T-helper 2 cell treated with Interferon-gamma antibody and Interleukin-4, amounts not matched to agents 5 μg/mL and 100 μg/mL, for 36 hours (primary cell): ENCODE measurements around the gene CREBBP.
A peak's percentile ranks its signal among the peaks of the same experiment; 100 is the strongest.
"Not testable (repeated sequence)": the region's sequence is repeated elsewhere in the genome, so short reads cannot be mapped to it uniquely, and the experiment has no call there.

ENCODE experiments used
- DNase-seq: peaks from one replicate; pipeline ENCODE4 v3.0.0; 2021; ENCODE audit warnings: low spot score
- H3K27ac Mint-ChIP-seq: one replicate; pipeline ENCODE4 v1.8.0; 2021; ENCODE audit warnings: mild to moderate bottlenecking, mixed read lengths
- H3K27me3 Mint-ChIP-seq: one replicate; pipeline ENCODE4 v1.8.0; 2021; ENCODE audit warnings: low read depth, mixed read lengths
- H3K36me3 Mint-ChIP-seq: one replicate; pipeline ENCODE4 v1.8.0; 2021; ENCODE audit warnings: low read depth, mixed read lengths
- H3K4me1 Mint-ChIP-seq: one replicate; pipeline ENCODE4 v1.8.0; 2021; ENCODE audit warnings: low read depth, mixed read lengths
- H3K4me3 Mint-ChIP-seq: one replicate; pipeline ENCODE4 v1.8.0; 2022; ENCODE audit warnings: mild to moderate bottlenecking, moderate library complexity, mixed read lengths
- H3K9me3 Mint-ChIP-seq: one replicate; pipeline ENCODE4 v1.8.0; 2021; ENCODE audit warnings: mixed read lengths

The CREBBP gene

DNA sequence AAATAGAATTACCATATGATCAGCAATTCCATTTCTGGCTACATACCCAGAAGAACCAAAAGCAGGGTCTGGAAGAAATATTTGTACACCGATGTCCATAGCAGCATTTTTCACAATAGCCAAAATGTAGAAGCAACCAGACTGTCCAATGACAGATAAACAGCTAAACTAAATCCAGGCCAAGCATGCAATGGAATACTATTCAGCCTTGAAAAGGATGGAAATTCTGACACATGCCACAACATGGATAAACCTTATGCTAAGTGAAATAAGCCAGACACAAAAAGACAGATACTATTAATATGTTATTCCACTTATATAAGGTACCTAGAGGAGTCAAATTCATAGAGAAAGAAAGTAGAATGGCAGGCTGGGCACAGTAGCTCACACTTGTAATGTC lies 25.9 kb upstream of the CREBBP start:
- H3K9me3 Mint-ChIP-seq, result no peaks in the 10 kb centered on the region
- DNase-seq, result no peak
- H3K4me3 Mint-ChIP-seq, result no peak overlapping the region
- peaks cover 2% of the 10 kb centered on the region for H3K4me1 Mint-ChIP-seq
- no peaks in the 10 kb centered on the region for H3K27me3 Mint-ChIP-seq
- H3K27ac Mint-ChIP-seq, result no peak overlapping the region
- H3K36me3 Mint-ChIP-seq, result no peaks in the 10 kb centered on the region

DNA sequence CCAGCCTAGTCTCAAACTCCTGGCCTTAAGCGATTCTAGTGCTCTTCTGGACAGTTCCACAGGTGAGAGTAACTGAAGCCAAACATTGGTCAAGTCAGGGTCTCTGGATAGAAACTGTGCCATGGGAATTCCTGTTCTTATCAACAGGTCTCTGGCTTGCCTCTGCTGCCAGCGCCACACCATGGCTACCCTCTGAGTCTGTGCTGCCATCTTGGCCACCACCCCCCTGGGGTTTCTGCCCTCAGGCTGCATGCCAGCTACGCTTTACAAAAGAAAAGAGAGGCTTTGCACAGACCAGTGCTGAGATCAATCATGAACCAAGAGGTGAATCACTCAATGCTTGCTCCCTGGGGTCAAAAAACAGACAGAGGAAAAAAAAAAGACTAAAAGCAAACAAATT lies 24.4 kb upstream of the CREBBP start:
- Mint-ChIP-seq H3K9me3 (no peaks in the 10 kb centered on the region), H3K4me3 (no peak overlapping the region), H3K36me3 (no peaks in the 10 kb centered on the region), H3K27me3 (no peaks in the 10 kb centered on the region), H3K27ac (no peak overlapping the region), H3K4me1 (no peaks in the 10 kb centered on the region)
- no peak for DNase-seq

DNA sequence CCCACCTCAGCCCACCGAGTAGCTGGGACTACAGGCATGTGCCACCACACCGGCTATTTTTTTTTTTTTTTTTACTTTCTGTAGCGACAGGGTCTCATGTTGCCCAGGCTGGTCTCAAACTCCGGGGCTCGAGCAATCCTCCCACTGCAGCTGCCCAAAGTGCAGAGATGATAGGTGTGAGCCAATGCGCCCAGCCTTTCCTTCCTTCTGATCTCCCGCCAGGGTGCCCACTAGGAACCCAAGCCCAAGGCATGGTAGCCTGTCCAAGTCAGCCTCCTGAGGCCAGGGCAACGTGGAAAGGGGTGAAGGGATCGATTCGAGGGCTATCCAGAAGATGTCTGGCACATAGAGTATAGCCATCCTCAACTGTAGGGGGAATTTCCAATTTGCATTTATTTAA lies 9.6 kb upstream of the CREBBP start:
- peaks cover 1% of the 10 kb centered on the region for H3K36me3 Mint-ChIP-seq
- H3K27me3 Mint-ChIP-seq, result peaks cover 14% of the 10 kb centered on the region
- H3K4me3 Mint-ChIP-seq, result no peak overlapping the region
- no peak overlapping the region for H3K27ac Mint-ChIP-seq
- peaks cover 6% of the 10 kb centered on the region for H3K9me3 Mint-ChIP-seq
- H3K4me1 Mint-ChIP-seq, result no peaks in the 10 kb centered on the region
- no peak for DNase-seq

DNA sequence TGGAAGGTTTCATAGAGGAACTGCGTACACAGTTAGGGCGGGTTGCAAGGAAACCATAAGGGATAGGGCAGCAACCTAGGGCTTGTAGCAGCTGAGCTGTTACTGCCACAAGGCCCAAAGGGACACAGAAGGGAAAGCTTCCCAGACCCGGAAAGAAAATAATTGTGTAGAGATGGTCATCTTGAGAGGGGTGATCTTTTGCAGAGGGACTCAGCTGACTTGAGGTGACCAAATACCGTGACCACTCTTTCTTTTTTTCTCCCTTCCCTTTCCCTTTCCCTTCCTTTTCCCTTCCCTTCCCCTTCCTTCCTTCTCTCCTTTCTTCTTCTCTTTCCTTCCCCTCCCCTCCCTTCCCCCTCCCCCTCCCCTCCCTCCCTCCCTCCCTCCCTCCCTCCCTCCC lies 8.5 kb upstream of the CREBBP start:
- H3K9me3 Mint-ChIP-seq, result peaks cover 4% of the 10 kb centered on the region
- DNase-seq, result no peak
- H3K4me1 Mint-ChIP-seq, result no peaks in the 10 kb centered on the region
- H3K4me3 Mint-ChIP-seq, result no peak overlapping the region
- no peaks in the 10 kb centered on the region for H3K36me3 Mint-ChIP-seq
- H3K27ac Mint-ChIP-seq, result no peak overlapping the region
- H3K27me3 Mint-ChIP-seq, result peaks cover 12% of the 10 kb centered on the region

DNA sequence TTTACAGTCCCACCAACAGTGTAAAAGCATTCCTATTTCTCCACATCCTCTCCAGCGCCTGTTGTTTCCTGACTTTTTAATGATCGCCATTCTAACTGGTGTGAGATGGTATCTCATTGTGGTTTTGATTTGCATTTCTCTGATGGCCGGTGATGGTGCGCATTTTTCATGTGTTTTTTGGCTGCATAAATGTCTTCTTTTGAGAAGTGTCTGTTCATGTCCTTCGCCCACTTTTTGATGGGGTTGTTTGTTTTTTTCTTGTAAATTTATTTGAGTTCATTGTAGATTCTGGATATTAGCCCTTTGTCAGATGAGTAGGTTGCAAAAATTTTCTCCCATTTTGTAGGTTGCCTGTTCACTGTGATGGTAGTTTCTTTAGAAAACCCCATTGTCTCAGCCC lies 5.5 kb upstream of the CREBBP start:
- H3K27me3 Mint-ChIP-seq, result peaks cover 14% of the 10 kb centered on the region
- not testable (repeated sequence) for H3K4me1 Mint-ChIP-seq, H3K27ac Mint-ChIP-seq, H3K9me3 Mint-ChIP-seq, H3K36me3 Mint-ChIP-seq, DNase-seq, H3K4me3 Mint-ChIP-seq

DNA sequence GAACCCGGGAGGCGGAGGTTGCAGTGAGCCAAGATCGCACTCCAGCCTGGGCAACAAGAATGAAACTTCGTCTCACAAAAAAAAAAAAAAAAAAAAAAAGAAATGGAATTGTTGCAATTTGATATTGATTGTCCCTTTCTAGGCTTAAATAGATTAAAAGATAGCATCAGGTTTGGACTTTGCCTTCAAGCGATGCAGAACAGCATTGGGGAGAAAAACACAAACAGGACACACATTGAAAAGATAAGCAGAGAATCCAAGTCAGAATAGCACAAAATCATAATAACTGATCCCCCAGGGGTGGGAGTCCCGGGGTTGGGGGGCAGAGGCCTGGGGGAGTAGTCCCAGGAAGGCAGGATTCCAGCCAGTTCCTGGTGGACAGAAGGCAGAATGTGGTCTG lies 3.9 kb upstream of the CREBBP start:
- peaks cover 4% of the 10 kb centered on the region for H3K9me3 Mint-ChIP-seq
- peaks cover 12% of the 10 kb centered on the region for H3K27me3 Mint-ChIP-seq
- DNase-seq, result no peak
- no peak overlapping the region for H3K4me3 Mint-ChIP-seq
- no peaks in the 10 kb centered on the region for H3K36me3 Mint-ChIP-seq
- H3K4me1 Mint-ChIP-seq, result peaks cover 3% of the 10 kb centered on the region
- no peak overlapping the region for H3K27ac Mint-ChIP-seq

DNA sequence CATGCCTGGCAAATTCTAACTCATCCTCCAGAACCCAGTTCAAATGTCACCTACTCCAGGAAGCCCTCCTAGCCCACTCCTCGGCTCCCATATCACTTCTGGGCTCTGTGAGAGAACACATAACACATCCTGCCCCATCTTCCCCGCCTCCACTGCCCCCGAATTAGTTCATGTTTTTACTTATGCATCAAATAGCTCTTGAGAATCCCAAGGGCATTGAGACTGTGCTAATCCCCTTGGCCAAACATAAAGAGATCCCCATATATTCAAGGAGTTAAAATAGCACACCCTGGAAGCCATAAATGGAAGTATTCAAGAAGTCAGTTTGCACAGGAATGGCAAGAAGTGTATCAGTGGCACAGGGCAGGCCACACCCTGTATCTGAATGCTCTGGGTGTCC lies 2.0 kb upstream of the CREBBP start:
- Mint-ChIP-seq H3K4me3 (peak overlapping the region; percentile 54), H3K36me3 (peaks cover 15% of the 10 kb centered on the region), H3K27ac (no peak overlapping the region), H3K27me3 (peaks cover 4% of the 10 kb centered on the region), H3K9me3 (peaks cover 4% of the 10 kb centered on the region), H3K4me1 (peaks cover 17% of the 10 kb centered on the region)
- no peak for DNase-seq

DNA sequence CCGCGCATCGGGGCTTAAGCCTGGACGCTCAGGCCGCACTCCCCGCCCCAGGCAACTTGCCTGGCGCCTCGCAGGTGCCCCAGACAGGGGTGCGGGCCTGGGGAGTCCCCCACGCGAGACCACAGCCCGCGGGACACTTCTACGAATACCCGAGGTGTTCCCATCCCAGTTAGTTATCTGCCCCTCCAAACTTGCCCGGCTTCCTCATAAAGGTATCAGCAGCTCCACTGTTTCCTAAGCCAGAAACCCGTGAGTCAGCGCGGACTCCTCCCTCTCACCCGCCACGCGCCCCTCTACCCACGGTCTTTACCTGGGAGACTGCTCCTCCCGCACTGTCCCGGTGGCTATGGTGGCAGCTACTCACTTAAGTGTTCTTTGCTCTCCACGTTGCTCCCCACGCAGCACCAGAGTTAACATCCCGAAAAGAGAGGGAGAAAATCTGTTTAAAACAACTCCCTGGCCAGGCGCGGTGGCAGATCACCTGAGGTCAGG lies 1.0 kb upstream of the CREBBP start:
- peaks cover 22% of the 10 kb centered on the region for H3K36me3 Mint-ChIP-seq
- peak overlapping the region; percentile 54 for H3K4me3 Mint-ChIP-seq
- no peaks in the 10 kb centered on the region for H3K9me3 Mint-ChIP-seq
- H3K27ac Mint-ChIP-seq, result peak overlapping the region; percentile 85
- no peak for DNase-seq
- H3K27me3 Mint-ChIP-seq, result peaks cover 4% of the 10 kb centered on the region
- H3K4me1 Mint-ChIP-seq, result peaks cover 26% of the 10 kb centered on the region

DNA sequence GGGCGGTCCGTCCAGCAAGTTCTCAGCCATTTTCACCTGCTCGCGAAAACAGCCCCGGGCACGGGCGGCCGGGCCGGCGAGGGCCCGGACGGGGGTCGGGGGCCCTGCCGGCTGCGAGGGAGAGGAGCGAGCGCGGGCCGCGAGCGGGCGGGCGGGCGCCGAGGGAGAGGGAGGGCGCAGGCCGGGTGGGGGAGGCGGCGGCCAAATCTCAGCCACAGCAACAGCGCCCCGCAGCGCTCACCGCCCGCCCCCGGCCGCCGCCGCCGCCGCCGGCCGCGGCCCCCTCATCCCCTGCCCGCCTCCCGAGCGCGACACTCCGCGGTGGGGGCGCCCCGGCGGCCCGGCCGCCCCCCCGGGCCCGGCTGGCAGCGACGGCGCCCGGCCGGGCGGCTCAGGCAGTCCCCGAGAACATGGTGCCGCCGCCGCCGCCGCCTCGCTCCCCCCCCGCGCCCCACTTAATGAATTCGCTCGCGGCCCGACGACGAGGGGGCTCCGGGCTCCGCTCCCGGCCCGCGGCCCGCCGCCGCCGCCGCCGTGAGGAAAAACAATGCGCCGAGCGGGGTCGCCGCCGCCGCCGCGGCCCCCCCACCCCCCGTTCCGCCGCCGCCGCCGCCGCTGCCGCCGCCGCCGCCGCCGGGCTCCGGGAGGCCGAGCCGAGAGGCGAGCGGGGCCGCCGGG lies 487 bp downstream of the CREBBP start:
- H3K27ac Mint-ChIP-seq, result peak overlapping the region; percentile 81
- H3K36me3 Mint-ChIP-seq, result peaks cover 24% of the 10 kb centered on the region
- H3K9me3 Mint-ChIP-seq, result no peaks in the 10 kb centered on the region
- DNase-seq, result peak; percentile 70
- H3K27me3 Mint-ChIP-seq, result peaks cover 4% of the 10 kb centered on the region
- H3K4me3 Mint-ChIP-seq, result peak overlapping the region; percentile 83
- peaks cover 33% of the 10 kb centered on the region for H3K4me1 Mint-ChIP-seq

DNA sequence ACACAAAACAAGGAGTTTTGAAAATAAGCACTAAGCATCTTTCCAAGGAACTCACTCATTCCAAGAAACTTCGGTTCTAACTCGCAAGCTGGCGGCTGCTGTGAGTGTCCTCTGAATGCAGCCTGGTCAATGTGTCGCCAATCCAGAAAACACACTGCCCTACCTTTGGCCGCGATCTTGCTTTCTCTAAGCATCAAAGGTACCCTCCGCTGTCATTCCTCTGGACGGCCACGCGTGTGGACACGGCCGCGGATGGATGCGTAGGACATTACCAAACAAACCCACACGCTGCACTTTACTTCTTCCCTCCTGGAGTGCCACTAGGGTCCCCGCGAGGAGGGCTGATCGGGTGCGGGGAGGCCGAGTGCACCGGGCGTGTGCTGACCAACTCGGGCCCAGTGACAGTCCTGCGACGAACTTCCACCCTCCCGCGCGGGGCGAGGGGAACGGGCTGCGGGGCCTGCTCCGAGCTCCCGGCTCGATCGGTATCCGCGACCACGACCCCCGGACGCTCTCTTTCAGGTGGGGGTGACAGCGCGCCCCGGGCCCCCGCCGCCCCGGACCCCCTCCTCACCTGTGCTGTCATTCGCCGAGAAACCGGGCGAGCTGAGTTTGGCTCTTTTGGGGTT lies 1.1 kb downstream of the CREBBP start:
- Mint-ChIP-seq H3K4me3 (peak overlapping the region; percentile 83), H3K36me3 (peaks cover 24% of the 10 kb centered on the region), H3K27ac (peak overlapping the region; percentile 81), H3K9me3 (no peaks in the 10 kb centered on the region), H3K27me3 (peaks cover 4% of the 10 kb centered on the region), H3K4me1 (peaks cover 37% of the 10 kb centered on the region)
- DNase-seq, result peak; percentile 32

DNA sequence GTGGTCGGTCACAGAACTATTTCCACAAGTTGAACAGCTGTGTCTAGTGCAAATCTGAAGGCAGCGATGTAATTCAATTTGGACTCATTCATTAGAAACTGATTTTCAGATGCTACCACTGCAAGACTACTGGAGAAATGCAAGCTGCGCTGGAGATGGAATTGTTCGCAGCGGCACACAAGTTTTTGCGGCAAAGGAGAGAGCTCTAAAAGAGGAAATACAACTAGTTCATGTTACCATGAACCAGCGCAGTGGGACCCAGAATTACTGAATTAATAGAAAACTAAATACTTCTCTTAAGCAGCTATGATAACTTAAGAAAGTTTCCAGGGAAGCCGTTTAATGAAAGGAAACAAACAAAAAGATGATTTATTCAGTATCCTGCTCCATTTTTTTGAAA lies 1.9 kb downstream of the CREBBP start:
- H3K4me1 Mint-ChIP-seq, result peaks cover 37% of the 10 kb centered on the region

DNA sequence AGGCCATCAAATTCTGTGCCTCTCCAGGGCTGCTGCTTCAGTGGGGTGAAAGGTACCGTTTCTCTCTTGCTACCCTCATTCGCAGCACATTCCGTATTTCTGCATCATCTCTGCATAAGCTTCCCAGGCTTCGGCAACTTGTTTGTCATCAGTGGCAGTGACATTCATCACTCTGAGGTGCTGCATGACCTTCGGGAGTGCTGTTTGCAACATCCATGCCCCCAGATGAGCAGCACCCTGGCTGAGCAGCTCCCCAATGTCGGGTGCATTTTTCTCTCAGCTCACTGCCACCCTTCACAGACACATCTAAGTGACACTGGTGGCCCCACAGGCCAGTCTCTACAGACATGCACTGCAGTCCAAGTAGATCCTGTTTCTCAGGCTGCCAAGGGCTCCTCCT lies 3.8 kb downstream of the CREBBP start:
- no peak for DNase-seq
- no peak overlapping the region for H3K4me3 Mint-ChIP-seq
- H3K4me1 Mint-ChIP-seq, result peaks cover 44% of the 10 kb centered on the region
- H3K27me3 Mint-ChIP-seq, result no peaks in the 10 kb centered on the region
- no peak overlapping the region for H3K27ac Mint-ChIP-seq
- no peaks in the 10 kb centered on the region for H3K9me3 Mint-ChIP-seq
- peaks cover 24% of the 10 kb centered on the region for H3K36me3 Mint-ChIP-seq

More for the DNA sequence above, 1.9 kb downstream of the CREBBP start:
- H3K36me3 Mint-ChIP-seq, result peaks cover 24% of the 10 kb centered on the region
- peak overlapping the region; percentile 83 for H3K4me3 Mint-ChIP-seq
- DNase-seq, result no peak
- no peaks in the 10 kb centered on the region for H3K9me3 Mint-ChIP-seq
- H3K27me3 Mint-ChIP-seq, result peaks cover under 1% of the 10 kb centered on the region
- peak overlapping the region; percentile 81 for H3K27ac Mint-ChIP-seq

DNA sequence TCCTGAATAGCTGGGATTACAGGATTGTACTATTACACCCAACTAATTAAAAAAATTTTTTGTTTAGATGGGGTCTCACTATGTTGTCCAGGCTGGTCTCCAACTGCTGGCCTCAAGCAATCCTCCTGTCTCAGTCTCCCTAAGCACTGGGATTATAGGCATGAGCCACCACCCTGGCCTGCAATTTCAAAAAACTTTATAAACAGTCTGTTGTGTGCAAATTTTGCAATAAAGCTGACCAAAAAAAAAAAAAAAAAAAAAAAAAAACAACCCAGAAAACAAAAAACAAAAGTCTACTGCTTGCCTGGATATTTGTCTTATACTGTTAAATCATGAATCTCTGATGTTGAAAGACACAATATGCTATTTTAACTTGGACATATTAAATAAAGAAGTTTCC lies 4.4 kb downstream of the CREBBP start:
- no peak overlapping the region for H3K4me3 Mint-ChIP-seq
- H3K4me1 Mint-ChIP-seq, result peaks cover 45% of the 10 kb centered on the region
- H3K36me3 Mint-ChIP-seq, result peaks cover 24% of the 10 kb centered on the region
- DNase-seq, result no peak
- no peaks in the 10 kb centered on the region for H3K27me3 Mint-ChIP-seq
- H3K27ac Mint-ChIP-seq, result no peak overlapping the region
- H3K9me3 Mint-ChIP-seq, result no peaks in the 10 kb centered on the region

DNA sequence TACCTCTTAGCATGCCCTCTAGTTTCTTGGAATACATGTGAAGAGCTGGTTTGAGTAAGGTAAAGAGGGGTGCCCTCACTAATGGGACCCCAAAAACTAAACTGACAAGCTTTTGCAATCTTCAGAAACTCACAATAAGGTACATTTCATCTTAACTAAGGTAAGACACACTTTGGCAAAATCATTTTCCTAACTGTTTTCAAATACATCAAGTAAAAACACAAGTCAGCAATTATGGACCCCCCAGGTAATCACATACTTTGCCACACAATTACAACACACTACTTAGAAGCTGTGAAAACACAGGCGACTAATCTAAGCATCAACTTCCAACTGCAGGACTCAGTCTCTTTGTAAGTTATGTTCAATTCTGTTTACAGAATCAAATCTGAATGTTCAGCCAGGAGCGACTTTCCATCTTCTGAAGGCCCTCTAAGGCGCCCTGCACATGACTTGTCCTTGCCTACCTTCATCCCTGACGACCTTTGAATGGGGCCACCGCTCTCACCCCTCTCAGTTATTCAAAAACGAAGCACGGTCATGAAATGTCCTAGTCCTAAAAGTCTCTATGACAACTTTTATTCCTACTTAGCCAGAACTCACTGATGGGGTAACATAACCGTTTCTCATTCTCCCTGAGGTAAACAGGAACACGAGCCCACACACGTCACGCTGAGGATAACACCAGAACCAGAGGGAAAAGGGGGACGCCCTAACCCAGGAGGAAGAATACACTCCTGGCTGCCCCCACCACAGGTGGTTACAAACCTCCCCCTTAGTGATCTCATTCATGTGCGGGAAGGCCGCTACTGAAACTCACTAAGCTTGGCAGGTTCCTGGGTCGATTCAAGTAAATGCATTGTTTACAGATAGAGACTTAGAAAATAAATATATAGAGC lies 5.5 kb downstream of the CREBBP start:
- no peak for DNase-seq
- Mint-ChIP-seq H3K4me3 (no peak overlapping the region), H3K9me3 (no peaks in the 10 kb centered on the region), H3K27me3 (no peaks in the 10 kb centered on the region), H3K27ac (no peak overlapping the region), H3K36me3 (peaks cover 24% of the 10 kb centered on the region), H3K4me1 (peaks cover 52% of the 10 kb centered on the region)
